DMS53 treated with DMSO at 0.1 percent for 48 hours (cell line): Measurements from ENCODE around the gene TBC1D14.
A peak's percentile ranks its signal among the peaks of the same experiment; 100 is the strongest.

ENCODE experiments used
- DNase-seq: peaks from one replicate; lab custom pipeline; 2025; ENCODE audit not compliant: unreplicated experiment; lab: John Stamatoyannopoulos, UW

TBC1D14 gene

GRCh38 chr4:7054106-7054880 lies 144.7 kb downstream of the TBC1D14 start:
- no peak for DNase-seq

- no peak for DNase-seq
Measured at GRCh38 chr4:7055111-7055989, 145.7 kb downstream of the TBC1D14 start.

GRCh38 chr4:7055990-7056325 lies 146.3 kb downstream of the TBC1D14 start:
- DNase-seq: no peak

- DNase-seq: no peak
Measured at GRCh38 chr4:7058792-7059191, 149.2 kb downstream of the TBC1D14 start.

GRCh38 chr4:7059662-7060061 lies 150.0 kb downstream of the TBC1D14 start:
- no peak for DNase-seq

GRCh38 chr4:7060346-7061150 lies 150.9 kb downstream of the TBC1D14 start:
- no peak for DNase-seq

GRCh38 chr4:7061815-7062214 lies 152.2 kb downstream of the TBC1D14 start:
- no peak for DNase-seq

GRCh38 chr4:7062816-7063215 lies 153.2 kb downstream of the TBC1D14 start:
- no peak for DNase-seq

- DNase-seq: no peak
Measured at GRCh38 chr4:7063362-7063761, 153.7 kb downstream of the TBC1D14 start.

- no peak for DNase-seq
Measured at GRCh38 chr4:7066006-7066405, 156.4 kb downstream of the TBC1D14 start.

- no peak for DNase-seq
Measured at GRCh38 chr4:7066493-7066892, 156.9 kb downstream of the TBC1D14 start.

- no peak for DNase-seq
Measured at GRCh38 chr4:7067126-7067451, 157.5 kb downstream of the TBC1D14 start.

- DNase-seq: peak; percentile 99
Measured at GRCh38 chr4:7067452-7068278, 158.0 kb downstream of the TBC1D14 start, which contains the start of gene GRPEL1. Gene GRPEL1 (minus strand): TSS chr4:7068064. CDS start chr4:7068032, 32 bp downstream.

- DNase-seq: no peak
Measured at GRCh38 chr4:7068279-7068842, 158.7 kb downstream of the TBC1D14 start.

- no peak for DNase-seq
Measured at GRCh38 chr4:7068883-7069282, 159.3 kb downstream of the TBC1D14 start.

GRCh38 chr4:7070729-7071511 lies 161.3 kb downstream of the TBC1D14 start:
- DNase-seq: peak; percentile 95

GRCh38 chr4:7073059-7073458 lies 163.4 kb downstream of the TBC1D14 start:
- DNase-seq: no peak

GRCh38 chr4:7073526-7074390 lies 164.1 kb downstream of the TBC1D14 start:
- DNase-seq: peak; percentile 66

- no peak for DNase-seq
Measured at GRCh38 chr4:7074426-7074825, 164.8 kb downstream of the TBC1D14 start.
